Putamen (tissue), 1 donor: ENCODE results near the gene MAP1LC3B.

Experiments used
- DNase-seq: peaks from one replicate; pipeline ENCODE4 v3.0.0-alpha.2; 2016; ENCODE audit warnings: low spot score

MAP1LC3B gene

GRCh38 chr16:87409781-87410180 is 17.6 kb downstream of the MAP1LC3B start:
- DNase-seq: no peak

GRCh38 chr16:87410530-87410929 is 18.4 kb downstream of the MAP1LC3B start:
- no peak for DNase-seq

- no peak for DNase-seq
These were observed 18.8 kb downstream of the MAP1LC3B start for GRCh38 chr16:87410968-87411367.

GRCh38 chr16:87411375-87412271 is 19.5 kb downstream of the MAP1LC3B start:
- no peak for DNase-seq

- DNase-seq: no peak
These were observed 20.3 kb downstream of the MAP1LC3B start for GRCh38 chr16:87412371-87412995.

- DNase-seq: no peak
These were observed 20.9 kb downstream of the MAP1LC3B start for GRCh38 chr16:87412996-87413421.

- no peak for DNase-seq
These were observed 22.1 kb downstream of the MAP1LC3B start for GRCh38 chr16:87414251-87414680.

GRCh38 chr16:87415441-87415840 is 23.3 kb downstream of the MAP1LC3B start:
- no peak for DNase-seq

- no peak for DNase-seq
These were observed 24.8 kb downstream of the MAP1LC3B start for GRCh38 chr16:87416826-87417527.

- no peak for DNase-seq
These were observed 25.4 kb downstream of the MAP1LC3B start for GRCh38 chr16:87417528-87417910.

GRCh38 chr16:87418216-87418615 is 26.1 kb downstream of the MAP1LC3B start:
- DNase-seq: no peak

GRCh38 chr16:87418644-87419043 is 26.5 kb downstream of the MAP1LC3B start:
- DNase-seq: no peak

- DNase-seq: no peak
These were observed 28.2 kb downstream of the MAP1LC3B start for GRCh38 chr16:87420026-87421002.

GRCh38 chr16:87421003-87421912 is 29.1 kb downstream of the MAP1LC3B start:
- no peak for DNase-seq

- no peak for DNase-seq
These were observed 30.0 kb downstream of the MAP1LC3B start for GRCh38 chr16:87422106-87422505.

- no peak for DNase-seq
These were observed 31.3 kb downstream of the MAP1LC3B start for GRCh38 chr16:87423429-87423828.

- DNase-seq: no peak
These were observed 32.1 kb downstream of the MAP1LC3B start for GRCh38 chr16:87424266-87424665.

GRCh38 chr16:87425941-87426340 is 33.8 kb downstream of the MAP1LC3B start:
- DNase-seq: no peak

GRCh38 chr16:87426423-87427215 is 34.5 kb downstream of the MAP1LC3B start:
- no peak for DNase-seq

GRCh38 chr16:87431926-87432325 is 39.8 kb downstream of the MAP1LC3B start:
- DNase-seq: no peak
